ENCODE data around the gene ADAM8. TPM values are rescaled to one million over a fixed set of nuclear protein-coding genes. Genes with fewer than 3 reads are reported as not detected.

ADAM8 gene
- polyA plus RNA-seq, 1 of the 3 experiments (the other 2 are of a cell fraction) = 1.7 TPM

DNA sequence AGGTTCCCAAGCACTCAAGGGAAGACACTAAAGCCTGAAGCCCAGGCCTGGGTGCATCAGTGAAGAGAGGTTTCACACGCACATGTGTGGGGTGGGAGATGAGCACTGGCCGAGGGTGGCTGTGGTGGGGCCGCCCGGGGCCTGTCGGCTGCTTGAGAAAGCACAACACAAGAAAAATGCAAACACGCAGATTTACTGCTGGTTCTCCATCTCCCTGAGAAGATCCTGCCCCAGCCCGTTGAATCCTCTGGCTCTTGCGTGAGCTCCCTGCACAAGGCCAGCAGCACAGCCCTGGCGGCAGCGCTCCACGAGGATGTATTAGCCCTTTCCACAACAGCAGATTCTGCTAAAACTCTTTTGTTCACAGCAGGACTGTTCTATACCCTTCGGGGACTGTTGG, 38.2 kb upstream of the ADAM8 start:
- Histone ChIP-seq H2AFZ (ENCODE audit: low read depth) (no peak overlapping the region), H3K27ac (ENCODE audit: low read depth in 2 of 2, low read length in 1 of 2) (no peak overlapping the region), H4K20me1 (ENCODE audit: insufficient read depth) (0 out of 2 replicates have a peak, but pooled peaks cover under 1% of the 10 kb centered on the region), H3K79me2 (ENCODE audit: insufficient read depth) (no peaks in the 10 kb centered on the region), H3K36me3 (replicated peaks in 1 of 2; ENCODE audit: control insufficient read depth in 1 of 2, insufficient read depth in 2 of 2, low read length in 1 of 2) (peaks cover 7 to 26% of the 10 kb centered on the region in 2 experiments), H3K4me1 (ENCODE audit: control insufficient read depth in 1 of 2, insufficient read depth in 2 of 2, low read depth in 1 of 2, low read length in 1 of 2) (peaks cover 0 to 9% of the 10 kb centered on the region in 2 experiments; a peak in 1 of 4 replicates), H3K4me2 (no peak overlapping the region), H3F3A (replicated peaks; ENCODE audit: insufficient read depth) (peaks cover 11% of the 10 kb centered on the region), H3K9me3 (no peaks in the 10 kb centered on the region), H3K9me2 (no peaks in the 10 kb centered on the region), H3K9ac (no peak overlapping the region), H3K27me3 (ENCODE audit: insufficient read depth) (no peaks in the 10 kb centered on the region), H3K4me3 (ENCODE audit: low read depth in 2 of 2, low read length in 1 of 2) (no peak overlapping the region)
- CTCF ChIA-PET = interaction anchor here (1.0 to 3.6 kb wide), 5 partner anchors 8 to 47 kb away, joined by 3 to 15 read pairs (median 7); no protein-coding TSS in a partner anchor
- POLR2A ChIA-PET = interaction anchor here (1.2 kb wide), 1 partner anchor 9 kb away, joined by 3 read pairs; no protein-coding TSS in a partner anchor
- WGBS (ENCODE audit: low lambda C conversion rate) = 94% methylated on average over 11 of the region's 12 CpGs
- TF ChIP-seq EZH2phosphoT487 (IDR thresholded peaks at IDR 0.05; ENCODE audit: borderline replicate concordance, low read depth) (no peak), EP300 (IDR thresholded peaks at IDR 0.05; ENCODE audit: borderline replicate concordance in 1 of 2, low read depth in 1 of 2, low read length in 1 of 2) (no peak), TCF12 (IDR thresholded peaks at IDR 0.05) (no peak), FOXJ3 (CRISPR knock-in tag; IDR thresholded peaks at IDR 0.05) (no peak), POLR2AphosphoS5 (IDR thresholded peaks at IDR 0.05; ENCODE audit: low read depth, low read length) (no peak), ZBTB33 (IDR thresholded peaks at IDR 0.05; ENCODE audit: borderline replicate concordance, low read depth) (no peak), RCOR1 (IDR thresholded peaks at IDR 0.05; ENCODE audit: low read length) (no peak), CHD2 (IDR thresholded peaks at IDR 0.05; ENCODE audit: low read length, partially characterized antibody) (no peak), RAD21 (IDR thresholded peaks at IDR 0.05; ENCODE audit: low read length) (no peak), GABPA (IDR thresholded peaks at IDR 0.05; ENCODE audit: low read depth) (no peak), GATA2 (CRISPR knock-in tag; IDR thresholded peaks at IDR 0.05) (no peak), CTCF (IDR thresholded peaks at IDR 0.05) (no peak), YY1 (IDR thresholded peaks at IDR 0.05; ENCODE audit: low read depth) (no peak), SMC3 (IDR thresholded peaks at IDR 0.05; ENCODE audit: low read depth, low read length) (no peak), NRF1 (IDR thresholded peaks at IDR 0.05; ENCODE audit: low read depth, low read length) (no peak), FOXM1 (IDR thresholded peaks at IDR 0.05; ENCODE audit: low read depth) (no peak), TEAD4 (IDR thresholded peaks at IDR 0.05; ENCODE audit: borderline replicate concordance, insufficient read depth) (no peak)
- TF ChIP-seq, protein P1, sequence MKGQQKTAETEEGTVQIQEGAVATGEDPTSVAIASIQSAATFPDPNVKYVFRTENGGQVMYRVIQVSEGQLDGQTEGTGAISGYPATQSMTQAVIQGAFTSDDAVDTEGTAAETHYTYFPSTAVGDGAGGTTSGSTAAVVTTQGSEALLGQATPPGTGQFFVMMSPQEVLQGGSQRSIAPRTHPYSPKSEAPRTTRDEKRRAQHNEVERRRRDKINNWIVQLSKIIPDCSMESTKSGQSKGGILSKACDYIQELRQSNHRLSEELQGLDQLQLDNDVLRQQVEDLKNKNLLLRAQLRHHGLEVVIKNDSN (IDR thresholded peaks at IDR 0.05; ENCODE audit: borderline replicate concordance, low read depth) = no peak
- DNase-seq = no peak
